Stimulated activated CD4-positive, alpha-beta T cell treated with anti-CD3 and anti-CD28 coated beads, Interleukin-12 subunit alpha, Interleukin-12 subunit beta, amount 100 ng/mL, for 24 hours (primary cell): ENCODE data around the gene LONP2.
"Not testable (repeated sequence)": the region's sequence is repeated elsewhere in the genome, so short reads cannot be mapped to it uniquely, and the experiment has no call there.

Experiments
- DNase-seq, 2 experiments: peaks; one replicate each; pipeline ENCODE4 v3.0.0-alpha.2; 2020; ENCODE audit warnings: low read depth in 2 of 2

LONP2 gene

GRCh38 chr16:48340054-48340453 lies 96.0 kb downstream of the LONP2 start:
- DNase-seq = no peak

GRCh38 chr16:48342591-48342990 lies 98.5 kb downstream of the LONP2 start:
- DNase-seq = no peak

- DNase-seq = no peak
Measured at GRCh38 chr16:48347191-48347865, 103.2 kb downstream of the LONP2 start.

GRCh38 chr16:48347980-48348379 lies 103.9 kb downstream of the LONP2 start:
- DNase-seq = no peak

- DNase-seq = no peak
Measured at GRCh38 chr16:48350736-48351135, 106.6 kb downstream of the LONP2 start.

- DNase-seq = no peak
Measured at GRCh38 chr16:48352648-48353390, 108.7 kb downstream of the LONP2 start.

- peak; percentile 37 to 43 for DNase-seq
Measured at GRCh38 chr16:48353565-48354163, 109.6 kb downstream of the LONP2 start.

GRCh38 chr16:48354385-48354784 lies 110.3 kb downstream of the LONP2 start:
- DNase-seq = not testable (repeated sequence)

- DNase-seq = no peak
Measured at GRCh38 chr16:48354877-48355855, 111.1 kb downstream of the LONP2 start.

GRCh38 chr16:48356633-48357376 lies 112.7 kb downstream of the LONP2 start:
- no peak for DNase-seq

GRCh38 chr16:48358419-48358818 lies 114.3 kb downstream of the LONP2 start:
- DNase-seq = no peak

GRCh38 chr16:48359983-48360382 lies 115.9 kb downstream of the LONP2 start:
- no peak for DNase-seq

- no peak for DNase-seq
Measured at GRCh38 chr16:48361012-48361411, 116.9 kb downstream of the LONP2 start.

- DNase-seq = no peak
Measured at GRCh38 chr16:48361540-48362144, 117.5 kb downstream of the LONP2 start.

GRCh38 chr16:48365025-48365600 lies 121.0 kb downstream of the LONP2 start:
- DNase-seq = no peak

GRCh38 chr16:48365601-48366164 lies 121.6 kb downstream of the LONP2 start:
- DNase-seq = peak; percentile 48 to 76

GRCh38 chr16:48366165-48367093 lies 122.3 kb downstream of the LONP2 start:
- DNase-seq = peak; percentile 24 to 33

GRCh38 chr16:48367441-48368049 lies 123.4 kb downstream of the LONP2 start:
- no peak for DNase-seq
